ENCODE measurements around the gene FASN. TPM values are rescaled to one million over a fixed set of nuclear protein-coding genes. Genes with fewer than 3 reads are reported as not detected.

Gene FASN
- total RNA-seq, 1 experiment from 2014 or later, result 956 TPM

- H3K4me1 ChIP-seq (ENCODE audit: control insufficient read depth, insufficient read depth, low read length), result no peaks in the 10 kb centered on the region
- no peaks in the 10 kb centered on the region for H3K9me3 ChIP-seq (ENCODE audit: control insufficient read depth, insufficient read depth, low read depth, low read length)
- H3K27me3 ChIP-seq (ENCODE audit: control insufficient read depth, insufficient read depth, low read length), result no peaks in the 10 kb centered on the region
- no peak overlapping the region for H3K4me3 ChIP-seq (ENCODE audit: low read depth in 2 of 2, low read length in 2 of 2)
- ChIA-PET POLR2A (no interaction called here), CTCF (interaction anchor here (0.7 to 1.2 kb wide), 2 partner anchors 40 to 51 kb away, joined by 3 read pairs; partner anchors contain the start of gene DCXR)
- no peak overlapping the region for H3K27ac ChIP-seq (ENCODE audit: low read length)
- intact Hi-C loops (cut with micrococcal nuclease; ENCODE audit: unreplicated experiment), result no loop called here
- ATAC-seq, result no peak
- DNase-seq (ENCODE audit: low read depth, low spot score), result no peak
- H3K36me3 ChIP-seq (ENCODE audit: control insufficient read depth, insufficient read depth, low read length), result peaks cover 40% of the 10 kb centered on the region
- BruUV-seq (replicated peaks), result no TSS peak
- in situ Hi-C loops (cut with HindIII; ENCODE audit: low pct_unique_long_range_greater_than_20kb, low sequenced_read_pairs), result no loop called here
- TF ChIP-seq REST (IDR thresholded peaks at IDR 0.05; ENCODE audit: insufficient read depth in 1 of 2, low read depth in 2 of 2, low read length in 1 of 2), result no peak
- TF ChIP-seq SIN3A (IDR thresholded peaks at IDR 0.05; ENCODE audit: borderline replicate concordance, insufficient read depth, low read depth, low read length), result no peak
- no peak for TF ChIP-seq TCF7L2 (IDR thresholded peaks at IDR 0.05; ENCODE audit: low read depth, low read length)
- TF ChIP-seq POLR2AphosphoS5 (IDR thresholded peaks at IDR 0.05; ENCODE audit: low read depth, low read length), result no peak
- TF ChIP-seq CTCF (IDR thresholded peaks at IDR 0.05), result no peak
Measured at GRCh38 chr17:82087961-82088837, 9.8 kb downstream of the FASN start.

GRCh38 chr17:82086941-82087906 is 10.8 kb downstream of the FASN start:
- TF ChIP-seq REST (IDR thresholded peaks at IDR 0.05; ENCODE audit: insufficient read depth in 1 of 2, low read depth in 2 of 2, low read length in 1 of 2) (no peak), SIN3A (IDR thresholded peaks at IDR 0.05; ENCODE audit: borderline replicate concordance, insufficient read depth, low read depth, low read length) (no peak), POLR2AphosphoS5 (IDR thresholded peaks at IDR 0.05; ENCODE audit: low read depth, low read length) (no peak), TCF7L2 (IDR thresholded peaks at IDR 0.05; ENCODE audit: low read depth, low read length) (no peak), CTCF (IDR thresholded peaks at IDR 0.05) (no peak)
- no peak for ATAC-seq
- CTCF ChIA-PET, result interaction anchor here (0.7 to 1.2 kb wide), 2 partner anchors 39 to 50 kb away, joined by 3 read pairs; partner anchors contain the start of gene DCXR
- POLR2A ChIA-PET, result no interaction called here
- Histone ChIP-seq H3K27me3 (ENCODE audit: control insufficient read depth, insufficient read depth, low read length) (no peaks in the 10 kb centered on the region), H3K27ac (ENCODE audit: low read length) (no peak overlapping the region), H3K36me3 (ENCODE audit: control insufficient read depth, insufficient read depth, low read length) (peaks cover 34% of the 10 kb centered on the region), H3K4me3 (ENCODE audit: low read depth in 2 of 2, low read length in 2 of 2) (no peak overlapping the region), H3K9me3 (ENCODE audit: control insufficient read depth, insufficient read depth, low read depth, low read length) (no peaks in the 10 kb centered on the region), H3K4me1 (ENCODE audit: control insufficient read depth, insufficient read depth, low read length) (no peaks in the 10 kb centered on the region)
- in situ Hi-C loops (cut with HindIII; ENCODE audit: low pct_unique_long_range_greater_than_20kb, low sequenced_read_pairs) (no loop called here), intact Hi-C loops (cut with micrococcal nuclease; ENCODE audit: unreplicated experiment) (no loop called here)
- no peak for DNase-seq (ENCODE audit: low read depth, low spot score)
- no TSS peak for BruUV-seq (replicated peaks)

Measured in Panc1 (cell line).